ENCODE measurements around the gene CYTH3. TPM values are rescaled to one million over a fixed set of nuclear protein-coding genes. Genes with fewer than 3 reads are reported as not detected.

CYTH3 gene
- total and polyA plus RNA-seq, 2 of the 13 experiments (the other 11 are each of a cell fraction or from before 2014, with no cell fraction given), result 3.1 to 3.8 TPM

GRCh38 chr7:6175645-6176044 is 96.8 kb downstream of the CYTH3 start (continued):
- TF ChIP-seq ZNF407 (CRISPR knock-in tag; IDR thresholded peaks at IDR 0.05; ENCODE audit: not compliant biosample characterization), result no peak
- TF ChIP-seq, protein P1, sequence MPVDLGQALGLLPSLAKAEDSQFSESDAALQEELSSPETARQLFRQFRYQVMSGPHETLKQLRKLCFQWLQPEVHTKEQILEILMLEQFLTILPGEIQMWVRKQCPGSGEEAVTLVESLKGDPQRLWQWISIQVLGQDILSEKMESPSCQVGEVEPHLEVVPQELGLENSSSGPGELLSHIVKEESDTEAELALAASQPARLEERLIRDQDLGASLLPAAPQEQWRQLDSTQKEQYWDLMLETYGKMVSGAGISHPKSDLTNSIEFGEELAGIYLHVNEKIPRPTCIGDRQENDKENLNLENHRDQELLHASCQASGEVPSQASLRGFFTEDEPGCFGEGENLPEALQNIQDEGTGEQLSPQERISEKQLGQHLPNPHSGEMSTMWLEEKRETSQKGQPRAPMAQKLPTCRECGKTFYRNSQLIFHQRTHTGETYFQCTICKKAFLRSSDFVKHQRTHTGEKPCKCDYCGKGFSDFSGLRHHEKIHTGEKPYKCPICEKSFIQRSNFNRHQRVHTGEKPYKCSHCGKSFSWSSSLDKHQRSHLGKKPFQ (CRISPR knock-in tag; IDR thresholded peaks at IDR 0.05; ENCODE audit: insufficient replicate concordance), result no peak
- TF ChIP-seq U2AF2 (IDR thresholded peaks at IDR 0.05; ENCODE audit: low read depth, low read length), result no peak
- no peak for TF ChIP-seq ISL2 (CRISPR knock-in tag; IDR thresholded peaks at IDR 0.05)
- TF ChIP-seq, protein P2, sequence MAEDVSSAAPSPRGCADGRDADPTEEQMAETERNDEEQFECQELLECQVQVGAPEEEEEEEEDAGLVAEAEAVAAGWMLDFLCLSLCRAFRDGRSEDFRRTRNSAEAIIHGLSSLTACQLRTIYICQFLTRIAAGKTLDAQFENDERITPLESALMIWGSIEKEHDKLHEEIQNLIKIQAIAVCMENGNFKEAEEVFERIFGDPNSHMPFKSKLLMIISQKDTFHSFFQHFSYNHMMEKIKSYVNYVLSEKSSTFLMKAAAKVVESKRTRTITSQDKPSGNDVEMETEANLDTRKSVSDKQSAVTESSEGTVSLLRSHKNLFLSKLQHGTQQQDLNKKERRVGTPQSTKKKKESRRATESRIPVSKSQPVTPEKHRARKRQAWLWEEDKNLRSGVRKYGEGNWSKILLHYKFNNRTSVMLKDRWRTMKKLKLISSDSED (CRISPR knock-in tag; IDR thresholded peaks at IDR 0.05), result no peak
- no peak for TF ChIP-seq NR2F2 (IDR thresholded peaks at IDR 0.05; ENCODE audit: borderline replicate concordance, low read depth)
- TF ChIP-seq ZSCAN12 (CRISPR knock-in tag; IDR thresholded peaks at IDR 0.05), result no peak
- TF ChIP-seq, protein P3, sequence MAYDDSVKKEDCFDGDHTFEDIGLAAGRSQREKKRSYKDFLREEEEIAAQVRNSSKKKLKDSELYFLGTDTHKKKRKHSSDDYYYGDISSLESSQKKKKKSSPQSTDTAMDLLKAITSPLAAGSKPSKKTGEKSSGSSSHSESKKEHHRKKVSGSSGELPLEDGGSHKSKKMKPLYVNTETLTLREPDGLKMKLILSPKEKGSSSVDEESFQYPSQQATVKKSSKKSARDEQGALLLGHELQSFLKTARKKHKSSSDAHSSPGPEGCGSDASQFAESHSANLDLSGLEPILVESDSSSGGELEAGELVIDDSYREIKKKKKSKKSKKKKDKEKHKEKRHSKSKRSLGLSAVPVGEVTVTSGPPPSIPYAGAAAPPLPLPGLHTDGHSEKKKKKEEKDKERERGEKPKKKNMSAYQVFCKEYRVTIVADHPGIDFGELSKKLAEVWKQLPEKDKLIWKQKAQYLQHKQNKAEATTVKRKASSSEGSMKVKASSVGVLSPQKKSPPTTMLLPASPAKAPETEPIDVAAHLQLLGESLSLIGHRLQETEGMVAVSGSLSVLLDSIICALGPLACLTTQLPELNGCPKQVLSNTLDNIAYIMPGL (CRISPR knock-in tag; IDR thresholded peaks at IDR 0.05; ENCODE audit: borderline replicate concordance in 1 of 2, low read depth in 1 of 2), result no peak
- no peak for TF ChIP-seq ATRX (CRISPR knock-in tag; IDR thresholded peaks at IDR 0.05; ENCODE audit: borderline replicate concordance)
- TF ChIP-seq RELA (CRISPR knock-in tag; IDR thresholded peaks at IDR 0.05), result no peak
